SW 1271 (cell line): Measurements from ENCODE around the gene C5AR2.
"Not testable (repeated sequence)": the region's sequence is repeated elsewhere in the genome, so short reads cannot be mapped to it uniquely, and the experiment has no call there.

Experiments
- DNase-seq, 2 experiments: peaks; one replicate each; lab custom pipeline; 2025; lab: John Stamatoyannopoulos, UW

Gene C5AR2

DNA sequence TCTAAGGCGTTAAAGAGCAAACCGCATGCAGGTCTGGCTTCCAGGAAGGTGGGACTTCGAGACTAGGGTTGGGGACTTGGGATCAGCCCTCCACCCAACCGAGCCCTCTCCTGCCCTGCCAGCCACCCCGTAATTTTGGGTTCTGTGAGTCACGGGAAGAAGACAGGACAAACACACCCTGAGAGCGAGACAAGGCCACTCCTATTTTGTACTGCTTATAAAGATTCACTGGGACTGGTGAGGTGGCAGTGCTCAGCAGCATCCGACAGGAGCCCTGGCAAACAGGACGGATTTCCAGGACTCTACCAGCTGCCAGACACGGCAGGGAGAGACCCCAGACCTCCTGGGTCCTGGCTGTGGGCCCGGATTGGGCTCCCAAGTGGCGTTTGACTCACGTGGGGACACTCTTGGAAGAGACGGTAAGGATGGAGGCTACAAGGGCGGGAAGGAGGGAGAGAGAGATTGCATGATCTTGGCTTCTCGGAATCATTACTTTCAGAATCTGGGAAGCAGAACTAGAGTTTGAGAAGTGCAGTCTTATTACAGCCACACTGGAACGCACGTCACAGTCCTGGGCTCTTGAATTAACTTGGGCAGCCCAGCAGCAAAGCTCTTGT, at the start of gene C5AR2:
TSS of gene C5AR2 (plus strand) at position 245 of the 617 bp plus-strand sequence. CDS start 8,625 bp downstream, outside the sequence.
- no peak for DNase-seq

DNA sequence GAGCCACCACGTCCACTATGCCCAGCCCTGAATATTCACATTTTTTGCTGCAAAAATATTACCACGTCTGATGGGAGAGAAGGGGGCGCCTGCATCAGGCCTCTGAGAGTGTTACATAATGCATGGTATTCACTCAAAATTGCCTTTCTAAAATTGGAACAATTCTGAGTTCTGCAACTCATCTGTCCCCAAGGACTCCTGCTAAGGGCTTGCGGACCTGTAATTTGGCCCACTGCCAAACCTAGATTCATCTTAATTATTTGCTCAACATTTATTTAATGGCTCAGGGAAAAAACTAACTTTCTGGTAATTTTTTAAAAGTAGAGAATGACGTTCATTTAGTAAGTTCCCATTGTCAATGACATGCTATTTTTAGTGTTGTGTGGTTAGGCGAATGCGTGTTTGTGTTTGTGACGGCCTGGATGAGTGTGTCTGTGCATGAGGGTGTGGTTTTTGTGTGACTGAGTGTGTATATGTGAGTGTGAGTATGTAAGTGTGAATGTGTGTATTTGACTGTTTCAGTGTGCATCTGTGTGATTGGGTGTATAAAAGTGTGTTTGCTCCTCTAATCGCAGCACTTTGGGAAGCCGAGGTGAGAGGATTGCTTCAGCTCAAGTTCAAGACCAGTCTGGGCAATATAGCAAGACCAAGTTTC, 48.4 kb upstream of the C5AR2 start:
- DNase-seq: no peak

DNA sequence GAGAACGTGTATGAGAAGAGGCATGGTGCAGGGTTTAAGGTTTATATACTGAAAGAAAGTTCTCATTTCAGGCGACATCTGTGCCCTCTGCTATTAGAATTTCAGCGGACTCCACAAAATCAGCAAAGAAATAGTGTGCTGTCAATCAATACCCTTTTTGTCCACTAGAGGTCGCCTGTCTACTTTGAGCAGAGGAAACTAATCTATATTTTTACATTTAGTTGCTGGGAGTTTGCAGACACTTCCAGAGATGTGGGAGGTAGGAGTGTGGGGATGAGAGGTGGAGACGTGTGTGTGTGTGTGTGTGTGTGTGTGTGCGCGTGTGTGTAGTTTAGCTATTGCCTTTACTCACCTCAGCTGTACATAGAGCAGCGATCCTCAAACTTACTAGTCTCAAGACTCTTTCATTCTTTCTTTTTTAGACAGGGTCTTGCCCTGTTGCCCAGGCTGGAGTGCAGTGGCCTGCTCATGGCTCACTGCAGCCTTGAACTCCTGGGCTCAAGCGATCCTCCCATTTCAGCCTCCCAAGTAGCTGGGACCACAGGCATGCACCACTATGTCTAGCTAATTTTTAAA, 47.6 kb upstream of the C5AR2 start:
- peak in 1 of 2 experiments; percentile 44 for DNase-seq

DNA sequence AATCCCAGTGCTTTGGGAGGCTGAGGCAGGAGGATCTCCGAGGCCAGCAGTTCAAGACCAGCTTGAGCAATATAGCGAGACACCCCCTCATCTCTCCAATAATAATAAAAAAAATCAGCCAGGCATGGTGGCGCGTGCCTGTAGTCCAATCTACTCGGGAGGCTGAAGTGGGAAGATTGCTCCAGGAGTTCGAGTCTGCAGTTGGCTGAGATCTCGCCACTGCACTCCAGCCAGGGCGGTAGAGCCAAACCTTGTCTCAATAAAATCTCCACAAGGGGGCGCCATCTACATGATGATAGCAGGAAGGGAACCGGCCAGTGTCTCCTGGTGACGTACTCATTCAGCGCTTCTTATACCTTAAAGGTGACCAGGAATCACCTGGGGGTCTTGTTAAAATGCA, 35.9 kb upstream of the C5AR2 start:
- peak; percentile 24 to 66 for DNase-seq

DNA sequence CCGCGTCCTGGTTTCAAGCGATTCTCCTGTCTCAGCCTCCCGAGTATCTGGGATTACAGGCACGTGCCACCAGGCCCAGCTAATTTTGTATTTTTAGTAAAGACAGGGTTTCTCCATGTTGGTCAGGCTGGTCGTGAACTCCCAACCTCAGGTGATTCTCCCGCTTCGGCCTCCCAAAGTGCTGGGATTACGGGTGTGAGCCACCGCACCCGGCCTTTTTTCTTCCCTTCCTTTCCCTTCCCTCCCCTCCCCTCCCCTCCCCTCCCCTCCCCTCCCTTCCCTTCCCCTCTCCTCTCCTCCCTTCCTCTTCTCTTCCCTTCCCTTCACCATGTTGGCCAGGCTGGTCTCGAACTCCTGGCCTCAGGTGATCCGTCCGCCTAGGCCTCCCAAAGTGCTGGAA, 31.1 kb upstream of the C5AR2 start:
- DNase-seq: not testable (repeated sequence)

DNA sequence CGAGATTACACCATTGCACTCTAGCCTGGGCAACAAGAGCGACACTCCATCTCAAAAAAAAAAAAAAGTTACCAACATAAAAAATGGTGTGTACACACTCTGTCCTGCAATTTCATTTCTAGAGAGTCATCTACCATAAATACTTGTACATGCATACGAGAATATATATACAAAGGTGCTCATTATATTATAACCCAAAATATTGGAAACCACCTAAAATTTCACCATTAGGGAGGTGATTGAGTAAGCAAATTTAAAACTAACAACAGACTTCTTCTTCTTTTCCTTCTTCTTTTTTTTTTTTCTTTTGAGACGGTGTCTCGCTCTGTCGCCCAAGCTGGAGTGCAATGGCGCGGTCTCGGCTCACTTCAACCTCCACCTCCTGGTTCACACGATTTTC, 29.7 kb upstream of the C5AR2 start:
- DNase-seq: no peak

DNA sequence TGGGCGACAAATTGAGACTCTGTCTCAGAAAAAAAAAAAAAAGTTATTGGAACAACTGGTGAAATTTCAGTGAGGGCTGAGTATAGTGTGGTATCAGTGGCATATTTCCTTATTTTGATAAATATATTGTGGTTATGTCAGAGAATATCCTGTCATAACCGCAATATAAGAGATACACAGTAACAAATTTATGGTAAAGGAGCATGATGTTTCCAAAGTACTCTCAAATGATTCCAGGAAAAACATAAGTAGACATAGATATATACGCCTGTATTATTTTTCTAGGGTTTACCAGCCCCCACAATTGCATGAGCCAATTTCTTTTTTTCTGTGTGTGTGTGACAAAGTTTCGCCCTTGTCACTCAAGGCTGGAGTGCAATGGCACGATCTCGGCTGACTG, 28.0 kb upstream of the C5AR2 start:
- no peak for DNase-seq

DNA sequence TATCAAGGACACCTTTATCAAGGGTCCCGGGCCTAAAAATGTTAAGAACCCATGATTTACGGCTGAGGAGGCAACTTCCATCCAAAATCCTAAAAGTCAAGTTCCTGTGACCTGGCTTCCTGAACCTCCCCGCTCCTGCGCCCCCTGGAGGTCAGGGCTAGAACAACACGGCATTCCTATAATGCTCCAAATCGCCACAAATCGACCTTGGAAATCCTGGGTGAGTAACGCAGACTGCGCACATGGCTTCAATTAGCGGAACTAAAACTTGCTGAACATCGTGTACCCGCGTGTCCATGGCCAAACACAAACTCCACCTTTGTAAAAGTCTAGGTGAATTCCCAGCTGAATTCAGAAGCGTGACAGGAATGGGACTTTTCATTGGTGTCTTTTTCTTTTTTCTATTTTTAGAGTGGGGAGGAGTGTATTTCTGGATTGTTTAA, 26.6 kb upstream of the C5AR2 start:
- peak; percentile 9 to 60 for DNase-seq

DNA sequence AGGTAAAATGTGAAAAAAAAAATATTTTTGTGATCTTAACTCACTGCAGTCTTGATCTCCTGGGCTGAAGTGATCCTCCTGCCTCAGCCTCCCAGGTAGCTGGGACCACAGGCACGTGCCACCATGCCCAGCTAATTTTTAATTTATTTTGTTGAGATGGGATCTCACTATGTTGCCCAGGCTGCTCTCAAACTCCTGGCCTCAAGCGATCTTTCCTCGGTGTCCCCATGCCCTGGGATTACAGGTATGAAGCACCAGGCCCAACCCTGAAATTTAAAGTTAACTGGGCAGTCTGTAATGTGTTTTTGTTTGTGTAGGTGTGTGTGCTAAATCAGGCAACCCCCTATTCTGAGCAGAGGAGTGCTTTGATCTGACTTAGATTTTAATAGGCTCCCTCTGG, 25.7 kb upstream of the C5AR2 start:
- no peak for DNase-seq

DNA sequence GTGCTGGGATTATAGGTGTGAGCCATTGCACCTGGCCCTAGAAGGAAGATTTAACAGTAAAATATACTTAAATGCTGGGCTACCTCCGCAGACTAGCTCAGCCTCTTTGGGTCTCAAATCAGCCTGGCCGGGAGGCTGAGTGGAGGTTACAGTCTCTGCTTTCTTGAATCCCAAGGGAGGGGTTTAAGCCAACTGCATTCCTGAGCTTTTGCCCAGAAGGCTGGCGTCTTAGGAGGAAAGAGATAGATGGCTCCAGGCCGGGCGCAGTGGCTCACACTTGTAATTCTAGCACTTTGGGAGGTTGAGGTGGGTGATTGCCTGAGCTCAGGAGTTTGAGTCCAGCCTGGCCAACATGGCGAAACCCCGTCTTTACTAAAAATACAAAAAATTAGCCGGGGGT, 22.9 kb upstream of the C5AR2 start:
- DNase-seq: no peak

DNA sequence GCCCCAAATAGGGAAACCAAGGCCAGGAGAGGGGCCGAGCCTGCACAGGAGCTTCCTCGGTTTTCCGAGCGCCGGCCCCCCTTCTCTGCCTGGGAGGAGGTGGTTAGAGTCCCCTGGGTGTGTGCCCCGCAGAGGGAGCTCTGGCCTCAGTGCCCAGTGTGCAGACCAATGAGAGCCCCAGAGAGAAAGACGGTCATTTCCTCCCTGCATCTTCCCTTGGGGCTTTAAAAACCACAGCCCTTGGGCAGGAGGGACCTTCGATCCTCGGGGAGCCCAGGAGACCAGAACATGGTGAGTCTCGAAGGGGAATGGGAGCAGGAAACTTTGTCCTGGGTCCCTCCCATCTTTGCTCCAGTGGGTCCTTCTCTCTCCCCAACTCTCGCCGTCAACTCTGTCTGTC, 22.4 kb upstream of the C5AR2 start, which contains the start of gene C5AR1:
TSS of gene C5AR1 (plus strand) at position 254 of the 400 bp plus-strand sequence. CDS start at position 289, 35 bp downstream.
- DNase-seq: no peak

DNA sequence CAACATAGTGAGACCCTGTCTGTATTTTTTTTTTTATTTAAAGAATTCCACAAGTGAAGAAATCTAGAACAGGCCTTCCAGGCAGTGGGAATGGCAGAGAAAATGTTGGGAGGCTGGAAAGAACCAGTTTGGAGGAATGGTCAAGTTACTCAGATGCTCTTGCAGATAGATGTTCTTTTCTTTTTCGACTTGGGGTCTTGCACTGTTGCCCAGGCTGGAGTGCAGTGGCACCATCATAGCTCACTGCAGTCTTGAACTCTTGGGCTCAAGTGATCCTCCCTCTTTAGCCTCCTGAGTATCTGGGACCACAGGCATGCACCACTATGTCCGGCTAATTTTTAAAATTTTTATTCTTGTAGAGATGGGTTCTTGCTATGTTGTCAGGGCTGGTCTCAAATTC, 21.7 kb upstream of the C5AR2 start:
- DNase-seq: no peak

DNA sequence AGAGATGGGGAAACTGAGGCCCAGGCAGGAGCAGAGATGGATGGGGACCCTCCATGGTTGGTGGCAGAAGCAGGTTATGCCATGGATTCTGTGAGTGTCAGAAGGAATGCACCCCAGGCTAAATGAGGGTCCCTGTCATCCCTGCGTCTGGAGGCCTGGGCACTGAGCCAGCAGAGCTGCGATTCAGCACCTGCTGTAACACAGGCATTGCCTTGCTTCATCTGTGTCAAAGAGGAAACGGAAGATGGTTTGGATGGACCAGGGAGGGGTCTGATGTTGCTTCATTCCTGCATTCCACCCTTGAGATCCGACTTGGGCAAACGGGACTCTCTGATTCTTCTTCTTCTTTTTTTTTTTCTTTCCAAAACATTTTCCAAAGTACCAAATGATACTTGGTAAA, 21.2 kb upstream of the C5AR2 start:
- no peak for DNase-seq

DNA sequence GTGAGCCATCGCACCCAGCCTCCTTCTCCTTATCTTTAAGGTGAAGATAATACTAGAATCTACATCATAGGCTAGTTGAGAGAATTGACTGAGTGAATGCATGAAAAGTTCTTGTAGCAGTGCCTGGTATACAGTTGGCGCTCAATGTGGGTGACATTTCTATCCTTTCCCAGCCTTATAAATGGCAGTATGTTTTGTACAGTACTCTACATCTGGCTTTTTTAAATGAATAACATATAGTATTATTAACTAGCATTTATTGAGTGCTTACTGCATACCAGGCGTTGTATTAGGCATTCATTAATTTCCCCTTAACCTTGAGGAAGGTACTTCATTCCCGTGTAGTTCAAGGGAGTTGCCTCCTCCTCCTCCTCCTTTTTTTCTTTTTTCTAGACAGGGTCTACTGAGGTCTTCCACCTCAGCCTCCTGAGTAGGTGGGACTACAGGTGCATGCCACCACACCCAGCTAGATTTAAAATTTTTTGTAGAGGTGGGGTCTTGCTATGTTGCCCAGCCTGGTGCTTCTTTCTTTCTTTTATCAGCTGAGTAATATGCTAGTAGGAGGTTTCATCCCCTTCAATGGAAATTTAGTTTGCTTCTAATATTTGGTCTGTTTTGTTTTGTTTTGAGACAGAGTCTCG, 19.5 kb upstream of the C5AR2 start:
- no peak for DNase-seq

DNA sequence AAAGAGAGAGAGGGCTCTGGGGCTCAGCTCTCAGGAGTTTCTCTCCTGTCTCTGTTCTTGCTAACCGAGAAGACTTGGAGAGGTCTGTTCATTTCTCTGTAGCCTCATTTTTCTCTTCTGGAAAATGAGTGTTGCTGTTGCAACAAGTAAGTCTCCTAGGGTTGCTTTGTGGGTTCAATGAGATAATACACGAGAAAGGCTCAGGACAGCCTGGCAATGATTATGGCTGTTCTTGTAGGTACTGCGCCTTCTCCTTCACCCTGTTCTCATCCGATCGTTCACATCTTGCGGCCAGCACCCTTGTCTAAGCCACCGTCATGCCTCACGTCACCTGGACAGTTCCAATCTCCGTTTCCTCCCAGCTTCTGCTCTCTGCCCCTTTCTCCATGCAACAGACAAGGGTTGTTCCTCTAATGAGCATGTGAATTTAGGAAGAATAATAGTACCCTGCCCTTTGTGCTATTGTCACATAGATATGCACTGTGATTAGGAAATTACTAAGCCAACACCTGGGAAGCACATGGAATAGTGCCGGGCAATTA, 18.1 kb upstream of the C5AR2 start:
- DNase-seq: no peak

DNA sequence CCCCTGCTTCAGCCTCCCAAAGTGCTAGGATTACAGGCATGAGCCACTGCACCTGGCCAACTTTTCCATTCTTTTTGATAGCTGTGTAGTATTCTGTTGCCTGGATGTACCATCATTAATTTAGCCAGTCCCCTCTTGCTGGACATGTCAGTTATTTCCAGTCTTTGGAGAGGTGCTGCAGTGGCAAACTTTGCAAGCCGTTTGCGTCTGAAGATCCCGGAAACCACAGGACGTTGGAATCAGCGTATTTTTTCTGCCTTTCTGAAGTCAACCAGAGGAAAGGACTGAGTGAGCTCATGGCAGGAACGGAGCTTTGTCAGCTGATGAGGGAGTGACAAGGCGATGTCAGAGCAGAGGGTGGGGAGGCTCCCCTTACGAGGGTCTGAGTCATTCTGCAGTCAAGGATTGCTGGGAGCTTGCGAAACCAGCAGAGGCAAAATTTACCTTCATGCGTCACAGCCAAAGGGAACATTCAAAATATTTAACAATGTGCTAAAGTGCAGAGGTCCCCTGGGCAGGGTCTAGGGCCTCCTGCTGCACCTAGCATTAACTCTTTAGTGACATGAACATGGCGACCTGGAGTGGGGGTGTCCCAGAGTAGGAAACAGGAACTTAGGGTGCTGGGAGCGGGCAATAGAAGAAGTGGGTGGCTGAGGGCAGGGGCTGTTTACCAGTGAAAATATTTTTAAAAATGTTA, 16.7 kb upstream of the C5AR2 start:
- peak; percentile 36 to 63 for DNase-seq

DNA sequence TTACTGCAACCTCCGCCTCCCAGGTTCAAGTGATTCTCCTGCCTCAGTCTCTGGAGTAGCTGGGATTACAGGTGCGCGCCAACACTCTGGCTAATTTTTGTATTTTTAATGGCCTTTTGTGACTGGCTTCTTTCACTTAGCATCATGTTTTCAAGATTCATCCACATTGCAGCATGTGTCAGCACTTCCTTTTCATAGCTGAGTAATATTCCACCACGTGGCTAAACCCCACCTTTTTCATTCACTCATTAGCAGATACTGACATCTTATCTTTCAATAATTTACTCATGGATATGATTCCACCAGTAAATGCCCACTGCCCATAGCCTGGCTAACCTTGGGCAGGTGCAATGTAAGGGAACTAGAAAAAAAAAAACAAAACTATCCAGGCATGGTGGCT, 15.5 kb upstream of the C5AR2 start:
- no peak for DNase-seq

DNA sequence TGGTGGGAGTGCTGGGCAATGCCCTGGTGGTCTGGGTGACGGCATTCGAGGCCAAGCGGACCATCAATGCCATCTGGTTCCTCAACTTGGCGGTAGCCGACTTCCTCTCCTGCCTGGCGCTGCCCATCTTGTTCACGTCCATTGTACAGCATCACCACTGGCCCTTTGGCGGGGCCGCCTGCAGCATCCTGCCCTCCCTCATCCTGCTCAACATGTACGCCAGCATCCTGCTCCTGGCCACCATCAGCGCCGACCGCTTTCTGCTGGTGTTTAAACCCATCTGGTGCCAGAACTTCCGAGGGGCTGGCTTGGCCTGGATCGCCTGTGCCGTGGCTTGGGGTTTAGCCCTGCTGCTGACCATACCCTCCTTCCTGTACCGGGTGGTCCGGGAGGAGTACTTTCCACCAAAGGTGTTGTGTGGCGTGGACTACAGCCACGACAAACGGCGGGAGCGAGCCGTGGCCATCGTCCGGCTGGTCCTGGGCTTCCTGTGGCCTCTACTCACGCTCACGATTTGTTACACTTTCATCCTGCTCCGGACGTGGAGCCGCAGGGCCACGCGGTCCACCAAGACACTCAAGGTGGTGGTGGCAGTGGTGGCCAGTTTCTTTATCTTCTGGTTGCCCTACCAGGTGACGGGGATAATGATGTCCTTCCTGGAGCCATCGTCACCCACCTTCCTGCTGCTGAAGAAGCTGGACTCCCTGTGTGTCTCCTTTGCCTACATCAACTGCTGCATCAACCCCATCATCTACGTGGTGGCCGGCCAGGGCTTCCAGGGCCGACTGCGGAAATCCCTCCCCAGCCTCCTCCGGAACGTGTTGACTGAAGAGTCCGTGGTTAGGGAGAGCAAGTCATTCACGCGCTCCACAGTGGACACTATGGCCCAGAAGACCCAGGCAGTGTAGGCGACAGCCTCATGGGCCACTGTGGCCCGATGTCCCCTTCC, 11.8 kb upstream of the C5AR2 start:
- DNase-seq: no peak

DNA sequence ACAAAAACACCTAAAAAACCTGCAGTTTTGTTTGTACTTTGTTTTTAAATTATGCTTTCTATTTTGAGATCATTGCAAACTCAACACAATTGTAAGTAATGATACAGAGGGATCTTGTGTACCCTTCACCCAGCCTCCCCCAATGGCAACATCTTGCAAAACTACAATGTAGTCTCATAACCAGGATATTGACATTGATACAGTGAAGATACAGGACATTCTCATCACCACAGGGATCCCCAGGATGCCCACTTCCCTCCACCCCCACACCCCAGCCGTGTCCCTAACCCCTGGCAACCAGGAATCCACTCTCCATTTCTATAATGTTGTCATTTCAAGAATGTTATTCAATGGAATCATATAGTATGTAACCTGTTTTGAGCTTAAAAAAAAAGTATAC, 10.3 kb upstream of the C5AR2 start:
- DNase-seq: no peak

DNA sequence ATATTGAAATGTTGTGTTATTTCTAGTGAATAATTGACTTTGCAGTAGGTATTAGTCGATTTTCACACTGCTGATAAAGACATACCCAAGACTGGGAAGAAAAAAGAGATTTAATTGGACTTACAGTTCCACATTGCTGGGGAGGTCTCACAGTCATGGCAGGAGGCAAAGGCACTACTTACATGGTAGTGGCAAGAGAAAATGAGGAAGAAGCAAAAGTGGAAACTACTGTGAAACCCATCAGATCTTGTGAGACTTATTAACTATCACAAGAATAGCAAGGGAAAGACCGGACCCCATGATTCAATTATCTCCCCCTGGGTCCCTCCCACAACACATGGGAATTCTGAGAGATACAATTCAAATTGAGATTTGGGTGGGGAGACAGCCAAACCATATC, 9.9 kb upstream of the C5AR2 start:
- DNase-seq: no peak

DNA sequence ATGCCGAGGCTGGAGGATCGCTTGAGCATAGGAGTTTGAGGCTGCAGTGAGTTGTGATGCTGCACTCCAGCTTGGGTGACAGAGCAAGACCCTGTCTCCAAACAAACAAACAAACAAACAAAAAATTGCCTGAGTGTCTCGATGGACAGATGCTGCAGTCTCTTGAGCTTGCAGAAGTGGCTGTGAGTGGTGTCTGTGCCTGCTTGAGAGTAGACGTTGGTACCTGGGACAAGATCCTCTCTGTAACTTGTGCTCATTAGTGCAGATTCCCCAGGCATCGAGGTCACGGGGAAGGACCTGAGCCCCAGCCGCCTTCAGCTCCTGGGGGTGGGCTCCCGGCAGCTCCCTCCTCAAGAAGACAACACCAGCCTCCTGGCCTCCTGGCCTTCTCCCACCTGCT, 8.6 kb upstream of the C5AR2 start:
- DNase-seq: no peak
